KMS-11 (cell line): ENCODE results near the gene HRK.
A peak's percentile ranks its signal among the peaks of the same experiment; 100 is the strongest.

Experiments
- H2AFZ ChIP-seq: fragments of 200-600 bp; sonication (generic); 2 replicates; pipeline ENCODE4 v1.6.1; 2016; ENCODE audit warnings: antibody characterized with exemption, mixed run types, low read depth
- H3K27ac ChIP-seq: fragments of 200-600 bp; sonication (generic); 2 replicates; pipeline ENCODE4 v1.6.1; 2016; ENCODE audit warnings: mild to moderate bottlenecking, mixed run types
- H3K27me3 ChIP-seq: fragments of 200-600 bp; sonication (generic); 2 replicates; pipeline ENCODE4 v1.6.1; 2017; ENCODE audit warnings: mild to moderate bottlenecking, low read depth, mixed run types, moderate library complexity; ENCODE audit not compliant: insufficient read depth
- H3K36me3 ChIP-seq: fragments of 200-600 bp; sonication (generic); 2 replicates; pipeline ENCODE4 v1.6.1; 2017; ENCODE audit warnings: mild to moderate bottlenecking, mixed run types; ENCODE audit not compliant: insufficient read depth
- H3K4me1 ChIP-seq: fragments of 200-600 bp; sonication (generic); 2 replicates; pipeline ENCODE4 v1.6.1; 2016; ENCODE audit warnings: mild to moderate bottlenecking, low read depth, mixed run types; ENCODE audit not compliant: poor library complexity, severe bottlenecking
- H3K4me2 ChIP-seq: fragments of 200-600 bp; sonication (generic); 2 replicates; pipeline ENCODE4 v1.7.0; 2016; ENCODE audit warnings: mild to moderate bottlenecking, mixed run types
- H3K4me3 ChIP-seq: fragments of 200-600 bp; sonication (generic); IDR thresholded peaks from 2 replicates; pipeline ENCODE4 v1.6.1; 2017; ENCODE audit warnings: low read depth, low read length, mixed read lengths; ENCODE audit not compliant: insufficient read depth
- H3K79me2 ChIP-seq: fragments of 200-600 bp; sonication (generic); 2 replicates; pipeline ENCODE4 v1.6.1; 2016; ENCODE audit warnings: low read depth, mixed run types; ENCODE audit not compliant: insufficient read depth
- H3K9ac ChIP-seq: fragments of 200-600 bp; sonication (generic); 2 replicates; pipeline ENCODE4 v1.6.1; 2016; ENCODE audit warnings: mild to moderate bottlenecking, mixed run types
- H4K20me1 ChIP-seq: fragments of 200-600 bp; sonication (generic); 2 replicates; pipeline ENCODE4 v1.6.1; 2016; ENCODE audit warnings: mild to moderate bottlenecking, mixed run types; ENCODE audit not compliant: insufficient read depth
- CTCF ChIP-seq: fragments of 200-600 bp; sonication (generic); conservative IDR thresholded peaks from 2 replicates; pipeline ENCODE4 v1.6.1; 2017; ENCODE audit warnings: low read depth, mild to moderate bottlenecking, antibody characterized with exemption, low read length, moderate library complexity, mixed read lengths

HRK gene

GRCh38 chr12:116919706-116920485, 38.7 kb upstream of the HRK start:
- H3K9ac ChIP-seq = no peak overlapping the region
- H3K27me3 ChIP-seq = no peaks in the 10 kb centered on the region
- H3K36me3 ChIP-seq = no peaks in the 10 kb centered on the region
- H3K27ac ChIP-seq = no peak overlapping the region
- H3K79me2 ChIP-seq = peaks cover 2% of the 10 kb centered on the region; the same call in 1 of the 2 replicates
- no peak for TF ChIP-seq CTCF
- H3K4me2 ChIP-seq = no peak overlapping the region
- H3K4me1 ChIP-seq = peaks cover 91% of the 10 kb centered on the region
- H3K4me3 ChIP-seq = no peak overlapping the region
- no peaks in the 10 kb centered on the region for H4K20me1 ChIP-seq
- no peak overlapping the region for H2AFZ ChIP-seq

DNA sequence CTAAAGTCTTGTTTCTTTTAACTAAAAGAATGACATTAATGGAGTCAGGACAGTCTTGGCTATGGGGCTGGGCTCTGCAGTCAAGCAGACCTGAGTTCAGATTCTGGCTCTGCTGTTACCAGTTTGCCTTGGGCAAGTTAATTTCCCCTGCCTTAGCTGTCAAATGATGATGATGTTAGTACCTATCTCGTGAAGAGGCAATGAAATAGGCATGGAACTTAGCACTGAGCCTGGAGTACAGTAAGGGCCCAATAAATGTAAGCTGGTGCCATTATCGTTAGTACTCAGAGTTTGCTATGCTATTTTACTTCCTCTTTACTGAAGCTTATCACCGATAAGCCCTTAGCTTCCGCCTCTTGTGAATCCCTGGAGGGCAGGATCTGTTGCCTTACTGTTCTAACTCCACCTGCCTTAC, 38.0 kb upstream of the HRK start:
- H3K27ac ChIP-seq = no peak overlapping the region
- no peak overlapping the region for H3K4me3 ChIP-seq
- no peak overlapping the region for H2AFZ ChIP-seq
- peaks cover 4% of the 10 kb centered on the region; the same call in 1 of the 2 replicates for H3K79me2 ChIP-seq
- H3K27me3 ChIP-seq = no peaks in the 10 kb centered on the region
- peaks cover 87% of the 10 kb centered on the region for H3K4me1 ChIP-seq
- H4K20me1 ChIP-seq = no peaks in the 10 kb centered on the region
- no peak for TF ChIP-seq CTCF
- H3K36me3 ChIP-seq = no peaks in the 10 kb centered on the region
- H3K9ac ChIP-seq = no peak overlapping the region
- no peak overlapping the region for H3K4me2 ChIP-seq

- H3K4me3 ChIP-seq = no peak overlapping the region
- peaks cover 4% of the 10 kb centered on the region; the same call in 1 of the 2 replicates for H3K79me2 ChIP-seq
- no peaks in the 10 kb centered on the region for H3K27me3 ChIP-seq
- H3K9ac ChIP-seq = no peak overlapping the region
- H2AFZ ChIP-seq = no peak overlapping the region
- no peaks in the 10 kb centered on the region for H4K20me1 ChIP-seq
- H3K4me1 ChIP-seq = peaks cover 79% of the 10 kb centered on the region
- H3K27ac ChIP-seq = no peak overlapping the region
- H3K4me2 ChIP-seq = no peak overlapping the region
- TF ChIP-seq CTCF = no peak
- H3K36me3 ChIP-seq = no peaks in the 10 kb centered on the region
Observed at GRCh38 chr12:116918464-116918863, 37.2 kb upstream of the HRK start.

GRCh38 chr12:116916714-116917114, 35.5 kb upstream of the HRK start:
- H3K9ac ChIP-seq = no peak overlapping the region
- peak overlapping the region; percentile 47; the same call in 1 of the 2 replicates for H3K27ac ChIP-seq
- peaks cover 69% of the 10 kb centered on the region for H3K4me1 ChIP-seq
- no peaks in the 10 kb centered on the region for H3K36me3 ChIP-seq
- H3K4me2 ChIP-seq = peak overlapping the region; percentile 64
- H3K27me3 ChIP-seq = no peaks in the 10 kb centered on the region
- no peak overlapping the region for H3K4me3 ChIP-seq
- peaks cover 11% of the 10 kb centered on the region for H3K79me2 ChIP-seq
- no peak overlapping the region for H2AFZ ChIP-seq
- no peak for TF ChIP-seq CTCF
- no peaks in the 10 kb centered on the region for H4K20me1 ChIP-seq
